HepG2 (cell line): ENCODE data around the gene RNF114. TPM values are rescaled to one million over a fixed set of nuclear protein-coding genes. Genes with fewer than 3 reads are reported as not detected.

Source experiments
- EEA1 ChIP-seq: sonication (generic); formaldehyde crosslinking; IDR thresholded peaks from 2 replicates; pipeline ENCODE4 v1.5.1; 2020; ENCODE audit warnings: mild to moderate bottlenecking, missing genetic modification reagents, borderline replicate concordance
- FOXK1 ChIP-seq: sonication (generic); formaldehyde crosslinking; IDR thresholded peaks from 2 replicates; pipeline ENCODE4 v1.4.0; 2020; ENCODE audit warnings: low read depth, missing genetic modification reagents, borderline replicate concordance
- HDAC6 ChIP-seq: fragments of 200-600 bp; sonication (generic); IDR thresholded peaks from 2 replicates; pipeline ENCODE4 v1.7.0; 2017; ENCODE audit warnings: mild to moderate bottlenecking, antibody characterized with exemption, low read length, low read depth
- KLF15 ChIP-seq: sonication (generic); formaldehyde crosslinking; IDR thresholded peaks from 2 replicates; pipeline ENCODE4 v1.8.1; 2023; ENCODE audit warnings: borderline replicate concordance, mild to moderate bottlenecking, inconsistent platforms, missing genetic modification reagents, mixed read lengths
- LBX2 ChIP-seq: sonication (generic); formaldehyde crosslinking; IDR thresholded peaks from 2 replicates; pipeline ENCODE4 v1.5.0; 2020; ENCODE audit warnings: missing genetic modification reagents, mild to moderate bottlenecking, borderline replicate concordance
- MYC ChIP-seq: sonication (generic); formaldehyde crosslinking; IDR thresholded peaks from 2 replicates; pipeline ENCODE4 v1.9.0; 2021; ENCODE audit warnings: missing genetic modification reagents, borderline replicate concordance
- NFIB ChIP-seq: sonication (generic); formaldehyde crosslinking; IDR thresholded peaks from 2 replicates; pipeline ENCODE4 v1.9.0; 2021; ENCODE audit warnings: missing genetic modification reagents, mild to moderate bottlenecking, borderline replicate concordance
- PLRG1 ChIP-seq: fragments of 450-650 bp; conservative IDR thresholded peaks from 2 replicates; pipeline ENCODE4 v1.6.1; 2016
- RAD51 ChIP-seq: fragments of 450-650 bp; IDR thresholded peaks from 2 replicates; pipeline ENCODE4 v1.6.1; 2016; ENCODE audit warnings: borderline replicate concordance
- RFX3 ChIP-seq: IDR thresholded peaks from 2 replicates; pipeline ENCODE4 v1.6.1; 2016; ENCODE audit warnings: missing biosample characterization, missing genetic modification reagents
- SKIL ChIP-seq: sonication (generic); formaldehyde crosslinking; IDR thresholded peaks from 2 replicates; pipeline ENCODE4 v1.8.0; 2022; ENCODE audit warnings: missing genetic modification reagents, mild to moderate bottlenecking, moderate library complexity, borderline replicate concordance
- TEF ChIP-seq: sonication (generic); formaldehyde crosslinking; IDR thresholded peaks from 2 replicates; pipeline ENCODE4 v1.5.0; 2020; ENCODE audit warnings: missing genetic modification reagents
- ZFX ChIP-seq: sonication (generic); formaldehyde crosslinking; IDR thresholded peaks from 2 replicates; pipeline ENCODE4 v1.4.0; 2020; ENCODE audit warnings: mild to moderate bottlenecking, low read depth, missing genetic modification reagents, moderate library complexity
- ZKSCAN5 ChIP-seq: sonication (generic); formaldehyde crosslinking; IDR thresholded peaks from 2 replicates; pipeline ENCODE4 v1.5.1; 2020; ENCODE audit warnings: mild to moderate bottlenecking, missing genetic modification reagents
- ZMYM3 ChIP-seq: sonication (generic); formaldehyde crosslinking; IDR thresholded peaks from 2 replicates; pipeline ENCODE4 v1.5.1; 2020; ENCODE audit warnings: mild to moderate bottlenecking, missing genetic modification reagents
- ZNF124 ChIP-seq: sonication (generic); formaldehyde crosslinking; IDR thresholded peaks from 2 replicates; pipeline ENCODE4 v1.4.0; 2020; ENCODE audit warnings: missing genetic modification reagents
- ZNF3 ChIP-seq: IDR thresholded peaks from 2 replicates; pipeline ENCODE4 v1.7.0; 2017; ENCODE audit warnings: inconsistent platforms
- ZNF430 ChIP-seq: sonication (generic); formaldehyde crosslinking; IDR thresholded peaks from 2 replicates; pipeline ENCODE4 v1.9.0; 2021; ENCODE audit warnings: mild to moderate bottlenecking, missing genetic modification reagents
- ZNF44 ChIP-seq: sonication (generic); formaldehyde crosslinking; IDR thresholded peaks from 2 replicates; pipeline ENCODE4 v1.5.1; 2020; ENCODE audit warnings: mild to moderate bottlenecking, missing genetic modification reagents
- ZNF552 ChIP-seq: sonication (generic); formaldehyde crosslinking; IDR thresholded peaks from 2 replicates; pipeline ENCODE4 v1.9.0; 2022; ENCODE audit warnings: missing genetic modification reagents, mild to moderate bottlenecking, borderline replicate concordance
- ZNF563 ChIP-seq: sonication (generic); formaldehyde crosslinking; IDR thresholded peaks from 2 replicates; pipeline ENCODE4 v1.8.0; 2022; ENCODE audit warnings: mild to moderate bottlenecking, moderate library complexity, missing genetic modification reagents
- ZNF644 ChIP-seq: IDR thresholded peaks from 2 replicates; pipeline ENCODE4 v1.6.1; 2016; ENCODE audit warnings: low read depth
- ZNF776 ChIP-seq: sonication (generic); formaldehyde crosslinking; IDR thresholded peaks from 2 replicates; pipeline ENCODE4 v1.4.0; 2020; ENCODE audit warnings: mild to moderate bottlenecking, missing genetic modification reagents
- ZSCAN20 ChIP-seq: sonication (generic); formaldehyde crosslinking; IDR thresholded peaks from 2 replicates; pipeline ENCODE4 v1.4.0; 2020; ENCODE audit warnings: missing genetic modification reagents, mild to moderate bottlenecking, borderline replicate concordance
- polyA plus RNA-seq, 8 experiments: library from polyadenylated mRNA; depleted of rRNA in 3 of 8; stranded (reverse) in 7 of 8; unstranded in 1 of 8; fragments of >200 nt; fragmentation: Illumina TruSeq in 4 of 8; extraction: Trizol in 4 of 8; gene quantifications; 2 replicates each; pipeline versions ENCODE4 v1.2.1 to v1.2.3, GENCODE V29; 2011 to 2016; ENCODE audit warnings: low read depth in 4 of 8, missing spikeins in 1 of 8, mixed read lengths in 1 of 8; ENCODE audit not compliant: insufficient read depth in 1 of 8
- total RNA-seq, 5 experiments: library from RNA; depleted of rRNA; stranded (reverse); fragments of >200 nt; fragmentation: Illumina TruSeq; extraction: Trizol; gene quantifications; 2 replicates each; pipeline ENCODE4 v1.2.3, GENCODE V29; 2016; ENCODE audit warnings: low read depth in 1 of 5
- TF ChIP-seq, protein P1 (sequence below): sonication (generic); formaldehyde crosslinking; IDR thresholded peaks from 2 replicates; pipeline ENCODE4 v1.5.0; 2020; ENCODE audit warnings: missing genetic modification reagents
- TF ChIP-seq, protein P2 (sequence below): fragments of 450-650 bp; IDR thresholded peaks from 2 replicates; pipeline ENCODE4 v1.6.1; 2016

The RNF114 gene
- total and polyA plus RNA-seq, 2 of the 13 experiments (the other 11 are each of a cell fraction or from before 2014, with no cell fraction given), result 119 to 126 TPM

DNA sequence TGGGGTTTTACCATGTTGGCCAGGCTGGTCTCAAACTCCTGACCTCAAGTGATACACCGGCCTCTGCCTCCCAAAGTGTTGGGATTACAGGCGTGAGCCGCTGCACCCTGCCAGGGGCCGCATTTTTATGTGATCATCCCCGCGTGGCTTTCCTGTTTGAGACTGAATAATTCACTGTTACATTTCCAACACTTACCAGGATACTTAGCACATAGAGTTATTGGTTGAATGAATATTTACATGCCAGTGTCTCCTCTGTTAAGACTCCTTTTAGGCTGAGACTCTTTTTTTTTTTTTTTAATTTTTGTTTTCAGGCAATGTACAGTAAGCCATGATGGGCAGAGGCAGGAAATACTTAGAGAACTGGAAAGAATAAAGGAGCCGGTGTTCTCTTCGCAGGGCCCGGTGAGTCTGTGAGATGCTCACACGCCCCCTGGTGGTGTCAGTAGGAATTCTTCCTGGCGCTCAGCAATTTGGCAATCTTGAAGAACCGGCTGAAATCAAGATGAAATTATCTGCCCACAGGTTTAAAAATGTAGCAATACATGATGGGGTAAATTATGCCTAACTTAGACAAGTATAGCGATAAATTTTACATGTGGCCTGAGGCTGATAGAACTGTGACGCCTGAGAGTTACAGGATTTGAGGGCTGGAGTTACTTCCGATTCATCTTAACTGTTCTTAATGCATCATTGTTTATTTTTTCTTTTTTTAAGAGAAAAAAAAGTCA, 7.6 kb upstream of the RNF114 start (continued):
- TF ChIP-seq ZKSCAN5 (CRISPR knock-in tag) (no peak), ZNF44 (CRISPR knock-in tag) (no peak), EEA1 (CRISPR knock-in tag) (no peak), NFIB (CRISPR knock-in tag) (no peak), ZMYM3 (CRISPR knock-in tag) (0 out of 2 replicates have a peak, but pooled peaks have one; percentile 45), ZNF3 (CRISPR knock-in tag) (no peak), SKIL (CRISPR knock-in tag) (no peak), ZSCAN20 (CRISPR knock-in tag) (no peak), RAD51 (no peak), FOXK1 (CRISPR knock-in tag) (peak; percentile 48; the same call in 1 of the 2 replicates), MYC (CRISPR knock-in tag) (peak; percentile 40; the same call in 1 of the 2 replicates), ZNF124 (CRISPR knock-in tag) (0 out of 2 replicates have a peak, but pooled peaks have one; percentile 62), ZNF430 (CRISPR knock-in tag) (0 out of 2 replicates have a peak, but pooled peaks have one; percentile 56), PLRG1 (no peak), ZNF776 (CRISPR knock-in tag) (no peak), HDAC6 (peak; percentile 49; the same call in 1 of the 2 replicates), ZNF563 (CRISPR knock-in tag) (no peak), RFX3 (CRISPR knock-in tag) (no peak; the same call in 1 of the 2 replicates), ZNF552 (CRISPR knock-in tag) (no peak), KLF15 (no peak), ZNF644 (no peak), LBX2 (no peak), ZFX (CRISPR knock-in tag) (no peak), TEF (CRISPR knock-in tag) (no peak)
- TF ChIP-seq, protein P1, sequence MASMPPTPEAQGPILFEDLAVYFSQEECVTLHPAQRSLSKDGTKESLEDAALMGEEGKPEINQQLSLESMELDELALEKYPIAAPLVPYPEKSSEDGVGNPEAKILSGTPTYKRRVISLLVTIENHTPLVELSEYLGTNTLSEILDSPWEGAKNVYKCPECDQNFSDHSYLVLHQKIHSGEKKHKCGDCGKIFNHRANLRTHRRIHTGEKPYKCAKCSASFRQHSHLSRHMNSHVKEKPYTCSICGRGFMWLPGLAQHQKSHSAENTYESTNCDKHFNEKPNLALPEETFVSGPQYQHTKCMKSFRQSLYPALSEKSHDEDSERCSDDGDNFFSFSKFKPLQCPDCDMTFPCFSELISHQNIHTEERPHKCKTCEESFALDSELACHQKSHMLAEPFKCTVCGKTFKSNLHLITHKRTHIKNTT, result no peak
- TF ChIP-seq, protein P2, sequence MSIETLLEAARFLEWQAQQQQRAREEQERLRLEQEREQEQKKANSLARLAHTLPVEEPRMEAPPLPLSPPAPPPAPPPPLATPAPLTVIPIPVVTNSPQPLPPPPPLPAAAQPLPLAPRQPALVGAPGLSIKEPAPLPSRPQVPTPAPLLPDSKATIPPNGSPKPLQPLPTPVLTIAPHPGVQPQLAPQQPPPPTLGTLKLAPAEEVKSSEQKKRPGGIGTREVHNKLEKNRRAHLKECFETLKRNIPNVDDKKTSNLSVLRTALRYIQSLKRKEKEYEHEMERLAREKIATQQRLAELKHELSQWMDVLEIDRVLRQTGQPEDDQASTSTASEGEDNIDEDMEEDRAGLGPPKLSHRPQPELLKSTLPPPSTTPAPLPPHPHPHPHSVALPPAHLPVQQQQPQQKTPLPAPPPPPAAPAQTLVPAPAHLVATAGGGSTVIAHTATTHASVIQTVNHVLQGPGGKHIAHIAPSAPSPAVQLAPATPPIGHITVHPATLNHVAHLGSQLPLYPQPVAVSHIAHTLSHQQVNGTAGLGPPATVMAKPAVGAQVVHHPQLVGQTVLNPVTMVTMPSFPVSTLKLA, result no peak
